Measurements from ENCODE around the gene CEP112.
"Not testable (repeated sequence)": the region's sequence is repeated elsewhere in the genome, so short reads cannot be mapped to it uniquely, and the experiment has no call there.

Gene CEP112

DNA sequence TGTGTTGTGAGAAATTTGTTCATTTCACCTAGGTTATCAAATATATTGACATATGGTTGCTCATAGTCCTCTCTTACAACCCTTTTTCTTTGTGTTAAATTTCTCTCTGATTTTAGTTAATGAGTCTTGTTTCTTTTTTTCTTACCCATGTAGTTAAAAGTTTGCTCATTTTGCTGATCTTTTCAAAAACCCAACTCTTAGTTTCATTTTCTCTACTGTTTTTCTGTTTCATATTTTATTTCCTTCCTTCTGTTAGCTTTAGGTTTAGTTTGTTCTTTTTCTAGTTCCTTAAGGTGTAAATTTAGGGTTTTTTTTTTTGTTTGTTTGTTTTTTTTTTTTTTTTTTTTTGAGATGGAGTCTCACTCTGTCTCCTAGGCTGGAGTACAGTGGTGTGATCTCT is 42.4 kb downstream of the CEP112 start:
- DNase-seq, result no peak

DNA sequence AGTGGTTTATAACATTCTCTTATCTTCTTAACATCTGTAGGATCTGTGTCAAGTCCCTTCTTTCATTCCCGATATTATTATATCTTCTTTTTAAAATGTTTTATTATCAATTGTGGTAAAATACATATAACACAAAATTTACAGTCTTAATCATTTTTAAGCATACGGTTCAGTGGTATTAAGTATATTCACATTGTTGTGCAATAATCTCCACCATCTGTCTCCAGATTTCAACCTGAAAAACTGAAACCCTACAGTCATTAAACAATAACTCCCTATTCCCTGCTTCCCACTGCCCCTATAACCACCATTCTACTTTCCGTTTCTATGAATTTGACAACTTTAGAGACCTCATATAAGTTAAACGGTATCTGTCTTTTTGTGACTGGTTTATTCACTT is 45.5 kb downstream of the CEP112 start:
- DNase-seq, result no peak

DNA sequence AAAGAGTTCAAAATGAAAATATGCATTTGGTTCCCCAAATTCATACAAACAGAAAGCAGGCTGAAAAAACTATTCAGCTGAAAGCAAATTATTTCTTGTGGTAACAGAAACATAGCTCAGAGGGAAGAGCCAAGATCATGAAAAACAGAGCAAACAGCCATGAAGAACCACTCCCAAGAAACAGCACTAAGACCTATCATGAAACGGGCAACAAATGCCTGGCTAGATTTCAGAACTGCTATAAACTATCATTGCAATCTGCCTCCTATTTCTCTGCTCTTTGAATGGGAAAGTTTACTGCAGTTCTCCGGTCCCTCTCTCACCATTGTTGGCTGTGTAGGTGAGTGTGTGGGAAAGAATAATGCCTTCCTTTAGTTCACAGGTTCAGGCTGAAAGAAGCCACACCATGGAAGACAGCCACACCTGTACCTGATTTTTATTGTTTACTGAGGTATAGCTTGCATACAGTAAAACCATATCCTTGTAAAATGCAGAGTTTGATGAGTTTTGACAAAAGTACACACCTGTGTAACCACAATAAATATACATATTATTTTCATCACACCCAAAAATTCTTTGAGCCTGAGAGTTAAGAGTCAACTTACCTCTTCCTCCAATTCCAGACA is 48.2 kb downstream of the CEP112 start:
- no peak for DNase-seq

DNA sequence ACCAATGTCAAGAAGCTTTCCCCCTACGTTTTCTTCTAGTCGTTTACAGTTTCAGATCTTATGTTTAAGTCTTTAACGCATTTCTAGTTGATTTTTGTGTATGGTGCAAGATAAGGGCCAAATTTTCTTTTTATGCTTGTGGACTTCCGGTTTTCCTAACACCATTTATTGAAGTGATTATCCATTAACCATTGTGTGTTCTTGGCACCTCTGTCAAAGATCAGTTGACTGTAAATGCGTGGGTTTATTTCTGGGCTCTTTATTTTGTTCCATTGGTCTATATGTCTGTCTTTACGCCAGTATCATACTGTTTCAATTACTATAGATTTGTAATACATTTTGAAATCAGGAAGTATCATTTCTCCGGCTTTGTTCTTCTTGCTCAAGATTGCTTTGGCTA is 49.5 kb downstream of the CEP112 start:
- DNase-seq, result no peak

DNA sequence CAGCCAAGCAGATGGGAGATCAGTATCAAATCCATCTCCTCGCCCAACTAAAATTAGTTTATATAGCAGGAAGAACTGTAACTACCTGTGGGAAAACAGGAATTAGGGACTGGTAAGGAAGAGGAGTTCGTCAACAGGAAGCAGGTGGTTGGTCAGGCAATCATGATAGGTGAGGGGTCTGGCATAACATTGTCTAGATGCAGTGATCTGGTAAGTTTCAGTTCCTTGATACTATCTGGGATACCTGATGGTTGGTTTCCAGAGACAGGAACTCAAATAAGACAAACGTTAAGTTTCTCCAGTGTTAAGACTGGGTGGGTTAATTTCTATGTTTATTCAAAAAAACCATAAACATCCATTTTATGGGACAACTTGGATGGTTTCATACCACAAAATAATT is 53.8 kb downstream of the CEP112 start:
- DNase-seq, result no peak

DNA sequence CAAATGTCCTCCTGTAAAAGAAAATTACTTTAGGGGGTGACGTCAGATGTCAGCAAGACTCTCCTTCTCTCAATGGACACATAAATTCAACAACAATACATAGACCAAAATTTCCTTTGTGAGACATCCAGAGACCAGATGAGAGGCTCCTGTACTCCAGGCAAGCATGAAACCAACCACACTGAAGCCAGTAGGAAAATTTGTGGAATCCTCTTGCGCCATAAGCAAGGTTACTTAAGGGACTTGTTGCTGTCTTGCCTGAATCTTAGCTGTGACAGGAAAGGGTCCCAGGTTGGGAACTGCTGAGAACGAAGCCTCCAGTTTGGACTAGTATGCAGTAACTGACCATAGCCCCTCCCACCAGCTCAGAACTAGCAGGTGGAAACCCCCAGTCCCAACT is 56.0 kb downstream of the CEP112 start:
- DNase-seq, result no peak

DNA sequence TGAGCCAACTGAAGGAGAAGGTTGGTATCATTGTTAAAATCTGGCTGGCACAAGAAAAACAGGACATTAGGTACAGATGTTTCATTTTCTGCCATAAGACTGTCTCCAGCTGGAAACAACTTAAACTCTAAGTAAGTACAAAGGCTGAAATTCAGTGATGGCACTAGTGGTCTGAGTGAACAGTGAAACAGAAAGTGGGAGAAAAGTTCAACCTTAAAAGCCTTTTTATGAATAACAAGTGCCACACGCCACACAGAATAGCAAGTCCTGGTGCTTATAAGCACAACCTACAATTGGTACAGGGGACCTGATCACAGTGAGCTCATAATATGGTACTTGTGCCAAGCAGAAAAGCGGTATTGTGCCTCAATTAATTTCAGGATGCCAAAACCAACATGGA is 56.7 kb downstream of the CEP112 start:
- no peak for DNase-seq

DNA sequence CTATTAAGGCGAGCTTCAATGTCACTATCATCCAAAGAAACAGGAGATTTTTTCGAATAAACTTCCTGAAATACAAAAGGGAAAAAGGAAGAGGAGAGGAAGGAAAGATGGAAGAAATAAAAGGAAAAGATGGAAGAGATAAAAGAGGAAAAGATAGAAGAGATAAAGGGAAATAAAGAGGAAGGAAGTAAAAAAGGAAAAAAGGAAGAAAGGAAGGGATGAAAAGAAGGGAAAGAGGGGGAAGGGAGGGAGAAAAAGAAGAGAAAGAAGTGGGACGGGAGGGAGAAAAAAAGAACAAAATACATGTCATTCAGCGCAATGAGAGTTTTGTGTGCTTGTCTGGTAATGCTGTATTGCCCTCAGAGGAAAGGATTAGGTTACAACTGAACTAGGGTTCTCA is 62.2 kb downstream of the CEP112 start:
- no peak for DNase-seq

DNA sequence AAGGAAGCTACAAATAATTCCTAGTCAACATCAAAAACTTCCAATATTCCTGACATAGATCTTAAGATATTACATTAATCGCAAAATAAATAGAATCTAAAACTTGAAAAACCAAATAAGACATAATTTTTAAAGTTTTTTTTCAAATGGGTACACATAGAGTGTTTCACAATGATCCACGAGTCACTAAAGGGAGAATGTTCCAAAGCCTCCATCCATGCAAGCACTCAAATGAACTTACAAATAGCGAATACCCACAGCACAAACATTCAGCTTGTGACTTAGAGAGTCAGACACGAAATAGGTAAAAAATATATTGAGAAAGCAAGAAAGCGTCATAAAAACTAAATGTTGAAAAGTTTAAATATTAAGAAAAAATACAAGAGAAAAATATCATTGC is 65.7 kb downstream of the CEP112 start:
- DNase-seq, result no peak

DNA sequence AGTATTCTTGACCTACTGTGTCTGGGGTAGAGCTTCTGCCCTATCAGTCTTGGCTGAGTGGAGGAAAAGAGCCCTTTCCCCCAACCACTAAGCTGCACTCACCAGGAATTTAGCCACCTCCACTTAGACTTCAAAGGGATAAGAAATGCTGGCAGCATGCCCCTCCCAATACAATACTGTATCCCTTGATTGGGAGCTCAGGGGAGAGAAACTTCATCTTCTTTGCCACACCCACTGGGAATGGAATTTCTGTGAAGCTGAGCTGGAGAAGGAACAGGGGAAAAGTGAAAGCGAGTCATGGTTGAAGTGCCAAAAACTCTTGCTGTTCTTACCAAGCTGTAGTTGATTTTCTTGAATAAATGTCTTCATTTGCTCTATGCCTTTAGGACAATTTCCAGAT is 68.8 kb downstream of the CEP112 start:
- DNase-seq, result no peak

DNA sequence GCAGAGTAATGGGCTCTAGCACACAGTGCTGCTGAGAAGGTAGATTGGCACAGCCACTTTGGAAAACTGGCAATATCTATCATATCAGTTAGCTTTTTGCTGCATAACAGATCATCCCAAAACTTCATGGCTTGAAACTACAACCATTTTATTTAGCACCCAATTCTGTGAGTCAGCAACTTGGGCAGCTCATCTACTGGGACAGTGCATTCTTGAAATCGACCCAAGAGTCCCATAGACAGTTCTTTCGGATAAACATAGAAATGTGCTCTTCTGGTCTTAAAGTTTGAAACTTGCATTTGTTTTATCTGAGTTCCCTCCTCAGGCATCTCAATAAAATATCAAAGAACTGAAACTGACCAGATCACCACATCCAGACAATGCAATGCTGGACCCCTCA is 76.7 kb downstream of the CEP112 start:
- DNase-seq, result no peak

DNA sequence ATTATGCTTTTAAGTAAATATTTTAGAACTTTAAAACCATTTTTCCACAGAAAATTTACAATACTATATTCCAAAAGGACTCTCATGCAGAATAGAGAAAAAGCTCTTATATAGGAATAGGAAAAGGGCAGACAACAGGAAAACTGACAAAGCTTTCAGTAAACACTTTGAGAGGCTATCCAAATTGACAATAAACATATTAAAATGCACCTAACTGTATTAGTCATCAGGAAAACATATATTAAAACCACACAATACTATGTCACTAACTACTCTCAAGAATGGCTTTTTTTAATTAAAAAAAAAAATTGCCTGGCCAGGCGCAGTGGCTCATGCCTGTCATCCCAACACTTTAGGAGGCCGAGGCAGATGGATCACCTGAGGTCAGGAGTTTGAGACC is 77.3 kb downstream of the CEP112 start:
- no peak for DNase-seq

DNA sequence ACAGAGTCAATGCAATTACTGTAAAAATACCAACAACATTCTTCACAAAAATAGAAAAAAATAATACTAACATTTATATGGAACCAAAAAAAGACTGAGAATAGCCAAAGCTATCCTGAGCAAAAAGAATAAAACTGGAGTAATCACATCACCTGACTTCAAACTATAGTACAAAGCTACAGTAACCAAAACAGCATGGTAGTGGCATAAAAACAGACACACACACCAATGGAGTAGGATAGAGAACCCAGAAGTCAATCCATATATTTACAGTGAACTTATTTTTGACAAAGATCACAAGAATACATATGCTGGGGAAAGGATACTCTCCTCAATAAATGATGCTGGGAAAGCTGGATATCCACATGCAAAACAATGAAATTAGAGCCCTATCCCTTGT is 84.2 kb downstream of the CEP112 start:
- DNase-seq, result no peak

DNA sequence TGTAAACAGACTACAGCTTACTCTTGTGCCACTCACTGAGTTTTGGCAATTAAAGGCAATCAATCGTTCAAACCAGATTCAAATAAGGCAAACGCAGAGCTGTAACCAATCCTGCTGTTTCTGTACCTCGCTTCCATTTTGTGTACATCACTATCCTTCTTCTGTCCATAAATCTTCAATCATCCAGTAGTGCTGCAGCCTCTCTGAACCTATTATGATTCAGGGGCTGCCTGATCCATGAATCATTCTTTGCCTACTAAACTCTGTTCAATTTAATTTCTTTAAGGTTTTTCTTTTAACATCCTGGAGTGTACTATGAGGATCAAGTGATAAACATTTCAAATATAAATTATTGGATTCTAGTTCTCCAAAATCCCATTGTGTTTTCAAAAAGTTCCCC is 93.9 kb downstream of the CEP112 start:
- DNase-seq, result no peak

DNA sequence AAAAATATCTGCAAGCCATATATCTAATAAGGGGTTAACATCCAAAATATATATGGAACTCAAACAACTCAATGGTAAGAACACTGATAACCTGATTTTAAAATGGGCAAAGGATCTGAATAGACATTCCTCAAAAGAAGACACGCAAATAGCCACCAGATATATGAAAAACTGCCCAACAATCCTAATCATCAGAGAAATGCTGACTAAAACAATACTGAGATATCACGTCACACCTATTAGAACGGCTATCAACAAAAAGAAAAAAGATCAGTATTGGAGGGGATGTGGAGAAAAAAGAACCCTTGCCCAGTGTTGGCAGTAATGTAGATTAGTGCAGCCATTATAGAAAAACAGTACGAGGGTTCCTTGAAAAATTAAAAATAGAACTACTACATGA is 97.2 kb downstream of the CEP112 start:
- DNase-seq, result no peak

DNA sequence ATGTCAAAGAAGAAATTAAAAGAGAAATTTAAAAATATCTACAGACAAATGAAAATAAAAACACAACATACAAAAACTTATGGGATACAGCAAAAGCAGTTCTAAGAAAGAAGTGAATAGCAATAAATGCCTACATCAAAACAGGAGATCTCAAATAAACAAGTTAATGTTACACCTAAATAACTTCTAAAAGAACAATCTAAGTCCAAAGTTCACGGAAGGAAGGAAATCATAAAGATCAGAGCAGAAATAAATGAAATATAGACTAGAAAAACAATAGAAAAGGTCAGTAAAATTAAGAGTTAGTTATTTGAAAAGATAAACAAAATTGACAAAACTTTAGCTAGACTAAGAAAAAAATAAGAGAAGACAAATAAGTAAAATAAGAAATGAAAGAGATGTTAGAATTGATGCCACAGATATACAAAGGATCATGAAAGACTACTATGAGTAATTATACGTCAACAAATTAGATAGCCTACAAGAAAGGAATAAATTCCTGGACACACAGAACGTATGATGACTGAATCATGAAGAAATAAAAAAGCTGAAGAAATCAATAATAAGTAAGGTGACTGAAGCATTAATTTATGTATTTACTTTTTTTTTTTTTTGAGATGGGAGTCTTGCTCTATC is 100.4 kb downstream of the CEP112 start:
- no peak for DNase-seq

DNA sequence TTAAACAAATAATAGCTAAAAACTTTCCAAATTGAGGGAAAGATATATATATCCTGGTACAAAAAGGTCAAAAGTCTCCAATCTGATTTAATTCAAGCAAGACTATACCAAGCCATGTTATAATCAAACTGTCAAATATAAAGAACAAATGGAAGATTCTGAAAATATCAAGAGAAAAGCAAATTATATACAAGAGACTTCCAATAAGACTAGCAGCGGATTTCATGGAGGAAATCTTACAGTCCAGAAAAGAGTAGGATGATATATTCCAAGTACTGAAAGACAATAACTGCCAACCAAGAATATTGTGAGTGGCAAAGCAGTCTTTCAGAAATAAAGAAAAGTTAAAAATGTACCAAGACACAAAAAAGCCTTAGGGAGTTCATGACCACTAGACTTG is 102.2 kb downstream of the CEP112 start:
- DNase-seq, result no peak

DNA sequence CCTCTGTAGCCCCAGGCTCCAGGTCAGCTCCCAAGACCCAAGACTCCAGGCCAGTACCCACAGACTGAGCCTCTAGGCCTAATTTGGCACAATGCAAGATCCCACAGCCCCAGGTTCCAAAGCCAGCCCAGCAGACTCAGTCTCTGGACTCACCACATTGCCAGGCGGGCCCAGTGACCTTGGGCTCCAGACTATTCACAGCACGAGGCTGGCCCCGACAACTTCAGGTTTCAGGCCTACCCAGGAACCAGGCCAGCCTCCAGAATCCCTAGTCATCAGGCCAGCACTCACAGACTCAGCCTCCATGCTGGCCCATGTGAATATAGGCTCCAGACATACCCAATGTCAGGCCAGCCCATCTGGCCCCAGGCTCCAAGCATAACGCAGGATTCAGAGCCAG is 103.8 kb downstream of the CEP112 start:
- no peak for DNase-seq

DNA sequence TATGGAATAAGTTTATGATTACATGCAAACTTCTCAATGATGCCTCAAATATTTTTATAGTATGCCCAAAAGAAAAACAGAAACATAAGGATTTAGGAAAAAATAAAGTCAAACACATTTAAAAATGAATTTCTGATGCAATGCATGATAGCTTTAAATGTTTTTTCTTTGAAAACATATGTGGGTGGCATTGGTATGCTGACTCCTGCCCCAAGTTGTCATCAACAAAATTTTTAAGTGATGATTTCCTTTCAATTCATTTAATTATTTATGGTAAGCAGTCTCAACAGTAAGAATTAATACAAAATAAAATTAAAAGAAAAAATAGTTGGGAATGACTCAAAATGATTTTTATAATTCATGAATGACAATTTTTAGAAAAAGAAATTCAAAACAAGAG is 104.9 kb downstream of the CEP112 start:
- no peak for DNase-seq

DNA sequence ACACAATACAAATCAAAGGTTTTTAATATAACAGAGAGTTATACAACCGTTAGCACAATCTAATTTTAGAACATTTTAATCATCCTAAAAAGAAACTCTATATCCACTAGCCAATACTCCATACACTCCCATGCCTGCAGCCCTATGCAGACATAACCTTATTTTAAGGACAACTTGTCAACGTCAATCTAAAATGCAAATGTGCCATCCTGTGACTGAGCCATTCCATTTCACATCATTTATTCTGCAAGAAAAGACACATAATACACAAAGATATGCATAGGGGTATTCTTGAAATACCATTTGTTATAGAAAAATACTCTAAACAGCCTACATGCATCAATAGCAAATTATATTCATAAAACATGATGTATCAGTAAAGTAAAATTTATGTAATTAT is 106.7 kb downstream of the CEP112 start:
- DNase-seq, result no peak

DNA sequence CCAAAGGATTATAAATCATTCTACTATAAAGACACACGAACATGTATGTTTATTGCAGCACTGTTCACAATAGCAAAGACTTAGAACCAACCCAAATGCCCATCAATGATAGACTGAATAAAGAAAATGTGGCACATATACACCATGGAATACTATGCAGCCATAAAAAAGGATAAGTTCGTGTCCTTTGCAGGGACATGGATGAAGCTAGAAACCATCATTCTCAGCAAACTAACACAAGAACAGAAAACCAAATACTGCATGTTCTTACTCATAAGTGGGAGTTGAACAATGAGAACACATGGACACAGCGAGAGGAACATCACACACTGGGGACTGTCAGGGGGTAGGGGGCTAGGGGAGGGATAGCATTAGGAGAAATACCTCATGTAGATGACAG is 111.3 kb downstream of the CEP112 start:
- not testable (repeated sequence) for DNase-seq

DNA sequence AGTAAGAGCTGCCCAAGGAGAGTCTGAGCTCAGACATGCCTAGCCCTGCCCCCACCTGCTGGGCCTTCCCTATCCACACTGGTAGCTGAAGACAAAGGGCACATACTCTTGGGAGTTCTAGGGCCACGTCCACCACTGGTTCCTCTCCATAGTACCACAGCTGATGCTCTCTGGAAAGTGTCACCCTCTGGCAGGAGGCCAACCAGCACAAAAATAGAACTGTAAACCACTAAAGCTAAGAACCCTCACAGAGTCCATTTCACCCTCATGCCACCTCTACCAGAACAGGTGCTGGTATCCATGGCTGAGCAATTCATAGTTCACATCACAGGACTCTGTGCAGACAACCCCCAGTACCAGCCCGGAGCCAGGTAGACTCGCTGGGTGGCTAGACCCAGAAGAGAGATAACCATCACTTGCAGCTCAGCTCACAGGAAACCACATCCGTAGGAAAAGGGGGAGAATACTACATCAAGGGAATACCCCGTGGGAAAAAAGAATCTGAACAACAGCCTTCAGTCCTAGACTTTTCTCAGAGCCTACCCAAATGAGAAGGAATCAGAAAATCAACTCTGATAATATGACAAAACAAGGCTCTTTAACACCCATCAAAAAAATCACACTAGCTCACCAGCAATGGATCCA is 115.3 kb downstream of the CEP112 start:
- DNase-seq, result no peak

DNA sequence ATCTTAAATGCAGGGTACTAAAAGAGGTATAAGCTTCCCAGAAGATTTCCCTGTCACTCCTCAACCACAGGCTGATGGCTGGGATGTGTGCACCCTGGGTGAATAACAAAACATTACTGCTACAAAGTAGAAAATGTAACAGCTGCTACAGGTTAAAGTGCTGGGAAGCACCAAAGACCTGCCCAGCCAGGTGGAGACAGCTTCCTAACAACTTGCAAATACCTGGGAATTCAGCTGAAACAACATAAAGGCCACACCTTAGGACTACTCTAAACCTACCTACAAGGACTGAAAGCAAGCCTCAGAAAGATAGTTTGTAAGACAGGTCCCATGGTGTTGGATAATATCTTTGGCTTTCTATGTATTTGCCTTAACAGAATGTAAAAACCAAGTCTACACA is 118.5 kb downstream of the CEP112 start:
- no peak for DNase-seq

DNA sequence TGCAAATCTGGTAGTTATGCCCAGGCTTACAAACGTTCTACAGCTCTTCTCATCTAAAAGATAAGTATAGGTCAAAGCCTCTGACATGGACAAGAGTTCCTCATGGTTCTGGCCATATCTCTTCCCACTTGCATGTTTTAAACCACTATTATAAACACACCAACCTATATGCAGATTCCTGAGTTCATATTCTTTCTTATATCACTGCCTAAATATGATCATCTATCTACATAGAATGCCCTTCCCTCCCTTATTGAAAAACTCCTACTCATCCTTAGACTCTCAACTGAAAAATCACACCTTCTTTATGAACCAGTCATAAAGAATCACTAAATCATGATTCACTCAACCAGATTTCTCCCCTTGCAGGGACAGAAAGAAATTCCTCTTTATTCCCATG is 128.2 kb downstream of the CEP112 start:
- DNase-seq, result no peak

DNA sequence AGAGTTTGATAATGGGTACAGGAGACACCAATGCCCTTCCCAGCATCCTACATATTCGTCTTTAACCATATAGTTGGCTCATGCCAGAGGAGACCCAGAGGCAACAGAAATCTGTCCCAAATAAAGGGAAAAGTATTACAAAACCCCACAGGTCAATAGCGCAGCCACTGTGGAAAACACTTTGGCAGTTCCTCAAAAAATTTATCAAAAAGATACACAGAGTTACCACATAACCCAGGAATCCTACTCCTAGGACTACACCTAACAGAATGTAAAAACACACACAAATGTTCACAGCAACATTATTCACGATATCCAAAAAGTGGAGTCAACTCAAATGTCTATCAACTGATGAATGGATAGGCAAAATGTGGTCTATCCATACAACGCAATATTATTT is 135.8 kb downstream of the CEP112 start:
- DNase-seq, result no peak

Data from cerebellar nuclear complex (tissue), 1 donor.